Spinal cord (tissue), 10 donors: Measurements from ENCODE around the gene PTPA. TPM values are rescaled to one million over a fixed set of nuclear protein-coding genes. Genes with fewer than 3 reads are reported as not detected.
"Not testable (repeated sequence)": the region's sequence is repeated elsewhere in the genome, so short reads cannot be mapped to it uniquely, and the experiment has no call there.

Experiments used
- DNase-seq, 6 donors: peaks; one replicate each; pipeline versions ENCODE4 v3.0.0 to v3.0.0-alpha.2; 2013 to 2015; ENCODE audit warnings: low spot score in 6 of 6, low read depth in 4 of 6
- H3K27ac ChIP-seq: one replicate; pipeline ENCODE4 v1.5.1; 2013; ENCODE audit warnings: low read depth, low read length, control low read depth
- H3K27me3 ChIP-seq: one replicate; pipeline ENCODE4 v1.6.1; 2013; ENCODE audit warnings: low read length; ENCODE audit not compliant: control insufficient read depth, insufficient read depth
- H3K36me3 ChIP-seq: one replicate; pipeline ENCODE4 v1.6.1; 2013; ENCODE audit warnings: low read length; ENCODE audit not compliant: control insufficient read depth, insufficient read depth
- H3K4me1 ChIP-seq: one replicate; pipeline ENCODE4 v1.6.1; 2013; ENCODE audit warnings: low read length; ENCODE audit not compliant: control insufficient read depth, insufficient read depth
- H3K4me3 ChIP-seq: one replicate; pipeline ENCODE4 v1.5.1; 2013; ENCODE audit warnings: low read depth, low read length, control low read depth
- H3K9me3 ChIP-seq: one replicate; pipeline ENCODE4 v1.6.1; 2013; ENCODE audit warnings: low read length; ENCODE audit not compliant: control insufficient read depth, insufficient read depth
- WGBS: methylation state at CpG from one replicate; pipeline ENCODE4 v1.1.5; 2013; ENCODE audit warnings: missing lambda C conversion rate; ENCODE audit not compliant: insufficient coverage; 5-methylcytosine and 5-hydroxymethylcytosine counted together
- polyA plus RNA-seq, 2 donors: library from polyadenylated mRNA; unstranded; fragments of 120-200 nt; gene quantifications; one replicate each; pipeline ENCODE4 v1.2.1, GENCODE V29; 2013; ENCODE audit not compliant: insufficient read length in 2 of 2
- total RNA-seq, 2 donors: library from RNA; depleted of rRNA in 1 of 2; stranded (reverse); fragments of 120-200 nt in 1 of 2; fragments of >200 nt in 1 of 2; gene quantifications; one replicate each; pipeline versions ENCODE4 v1.2.3 to v1.2.4, GENCODE V29; 2013 to 2014
- donor health status: healthy.

Gene PTPA
- total and polyA plus RNA-seq, 4 donors, result 62.3 to 117 (median 107) TPM

GRCh38 chr9:129121483-129121882, 10.3 kb downstream of the PTPA start:
- Histone ChIP-seq H3K4me1 (peaks cover 3% of the 10 kb centered on the region), H3K4me3 (no peak overlapping the region), H3K9me3 (no peaks in the 10 kb centered on the region), H3K27ac (no peak overlapping the region), H3K27me3 (no peaks in the 10 kb centered on the region), H3K36me3 (peaks cover 51% of the 10 kb centered on the region)
- 58% methylated on average over 3 of the region's 3 CpGs for WGBS
- peak in 1 of 6 donors; percentile 9 for DNase-seq

- no CpG with 5 or more reads among the region's 1 CpG for WGBS
- Histone ChIP-seq H3K4me3 (no peak overlapping the region), H3K4me1 (peaks cover 10% of the 10 kb centered on the region), H3K9me3 (no peaks in the 10 kb centered on the region), H3K36me3 (peaks cover 54% of the 10 kb centered on the region), H3K27me3 (no peaks in the 10 kb centered on the region), H3K27ac (no peak overlapping the region)
- no peak for DNase-seq
These were observed 10.9 kb downstream of the PTPA start for GRCh38 chr9:129122133-129122532.

GRCh38 chr9:129122976-129123375, 11.8 kb downstream of the PTPA start:
- not testable (repeated sequence) for H3K27ac ChIP-seq, H3K27me3 ChIP-seq, H3K9me3 ChIP-seq, DNase-seq, H3K4me3 ChIP-seq
- Histone ChIP-seq H3K4me1 (peaks cover 13% of the 10 kb centered on the region), H3K36me3 (peaks cover 56% of the 10 kb centered on the region)
- WGBS, result 90% methylated on average over 4 of the region's 15 CpGs

GRCh38 chr9:129124506-129125069, 13.4 kb downstream of the PTPA start:
- whole genome bisulfite sequencing, result 75% methylated on average over 3 of the region's 3 CpGs

GRCh38 chr9:129125478-129125877, 14.3 kb downstream of the PTPA start:
- WGBS, result 98% methylated on average over 5 of the region's 8 CpGs
- Histone ChIP-seq H3K36me3 (peaks cover 71% of the 10 kb centered on the region), H3K4me1 (peaks cover 13% of the 10 kb centered on the region), H3K4me3 (no peak overlapping the region), H3K27ac (no peak overlapping the region), H3K9me3 (no peaks in the 10 kb centered on the region), H3K27me3 (no peaks in the 10 kb centered on the region)
- DNase-seq, result no peak

More at GRCh38 chr9:129124506-129125069, 13.4 kb downstream of the PTPA start:
- Histone ChIP-seq H3K4me3 (no peak overlapping the region), H3K27ac (no peak overlapping the region), H3K4me1 (peaks cover 13% of the 10 kb centered on the region), H3K9me3 (no peaks in the 10 kb centered on the region), H3K36me3 (peaks cover 64% of the 10 kb centered on the region), H3K27me3 (no peaks in the 10 kb centered on the region)
- DNase-seq, result no peak

- H3K4me3 ChIP-seq, result no peak overlapping the region
- WGBS, result 27% methylated on average over 10 of the region's 10 CpGs
- no peaks in the 10 kb centered on the region for H3K27me3 ChIP-seq
- H3K36me3 ChIP-seq, result peaks cover 66% of the 10 kb centered on the region
- peaks cover 13% of the 10 kb centered on the region for H3K4me1 ChIP-seq
- H3K27ac ChIP-seq, result peak overlapping the region; percentile 67
- peak in 2 of 6 donors; percentile 71 to 81 for DNase-seq
- no peaks in the 10 kb centered on the region for H3K9me3 ChIP-seq
These were observed 15.8 kb downstream of the PTPA start for GRCh38 chr9:129126749-129127618.

GRCh38 chr9:129128689-129129088, 17.5 kb downstream of the PTPA start:
- no peaks in the 10 kb centered on the region for H3K27me3 ChIP-seq
- no peak for DNase-seq
- 92% methylated on average over 4 of the region's 5 CpGs for WGBS
- H3K4me3 ChIP-seq, result no peak overlapping the region
- peaks cover 63% of the 10 kb centered on the region for H3K36me3 ChIP-seq
- H3K9me3 ChIP-seq, result no peaks in the 10 kb centered on the region
- no peak overlapping the region for H3K27ac ChIP-seq
- peaks cover 13% of the 10 kb centered on the region for H3K4me1 ChIP-seq

GRCh38 chr9:129130271-129130670, 19.1 kb downstream of the PTPA start:
- H3K27ac ChIP-seq, H3K4me3 ChIP-seq, H3K9me3 ChIP-seq, DNase-seq, H3K27me3 ChIP-seq: not testable (repeated sequence)
- WGBS, result 92% methylated on average over 6 of the region's 7 CpGs
- Histone ChIP-seq H3K36me3 (peaks cover 61% of the 10 kb centered on the region), H3K4me1 (peaks cover 13% of the 10 kb centered on the region)

- 92% methylated on average over 2 of the region's 3 CpGs for WGBS
- Histone ChIP-seq H3K36me3 (peaks cover 63% of the 10 kb centered on the region), H3K4me1 (peaks cover 13% of the 10 kb centered on the region)
These were observed 19.6 kb downstream of the PTPA start for GRCh38 chr9:129130791-129131190.

More at GRCh38 chr9:129130791-129131190, 19.6 kb downstream of the PTPA start:
- no peak for DNase-seq
- Histone ChIP-seq H3K27me3 (no peaks in the 10 kb centered on the region), H3K4me3 (no peak overlapping the region), H3K9me3 (no peaks in the 10 kb centered on the region), H3K27ac (no peak overlapping the region)
